GM12801 (cell line): ENCODE results near the gene TBC1D7.

Experiments used
- TF ChIP-seq, protein P1 (sequence below): IDR thresholded peaks from one replicate; pipeline ENCODE4 v1.5.1; 2011; ENCODE audit warnings: control low read depth; ENCODE audit not compliant: insufficient read length; ENCODE audit errors: extremely low read depth

The TBC1D7 gene

DNA sequence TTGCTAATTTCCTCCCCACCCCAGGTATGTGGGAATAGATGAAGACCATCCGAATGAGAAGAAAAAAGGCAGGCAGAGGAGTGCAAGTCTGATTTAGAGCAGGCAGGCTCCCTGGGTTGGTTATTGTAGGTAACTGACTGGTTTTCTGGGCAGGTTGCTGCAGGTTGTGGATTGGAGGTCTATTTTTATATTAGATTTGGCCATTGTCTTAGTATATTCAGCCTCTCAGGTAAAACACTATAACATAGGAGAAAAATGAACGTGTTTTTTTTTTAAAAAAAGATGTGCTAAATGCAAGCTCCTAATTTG lies 492 bp upstream of the TBC1D7 start:
- TF ChIP-seq, protein P1, sequence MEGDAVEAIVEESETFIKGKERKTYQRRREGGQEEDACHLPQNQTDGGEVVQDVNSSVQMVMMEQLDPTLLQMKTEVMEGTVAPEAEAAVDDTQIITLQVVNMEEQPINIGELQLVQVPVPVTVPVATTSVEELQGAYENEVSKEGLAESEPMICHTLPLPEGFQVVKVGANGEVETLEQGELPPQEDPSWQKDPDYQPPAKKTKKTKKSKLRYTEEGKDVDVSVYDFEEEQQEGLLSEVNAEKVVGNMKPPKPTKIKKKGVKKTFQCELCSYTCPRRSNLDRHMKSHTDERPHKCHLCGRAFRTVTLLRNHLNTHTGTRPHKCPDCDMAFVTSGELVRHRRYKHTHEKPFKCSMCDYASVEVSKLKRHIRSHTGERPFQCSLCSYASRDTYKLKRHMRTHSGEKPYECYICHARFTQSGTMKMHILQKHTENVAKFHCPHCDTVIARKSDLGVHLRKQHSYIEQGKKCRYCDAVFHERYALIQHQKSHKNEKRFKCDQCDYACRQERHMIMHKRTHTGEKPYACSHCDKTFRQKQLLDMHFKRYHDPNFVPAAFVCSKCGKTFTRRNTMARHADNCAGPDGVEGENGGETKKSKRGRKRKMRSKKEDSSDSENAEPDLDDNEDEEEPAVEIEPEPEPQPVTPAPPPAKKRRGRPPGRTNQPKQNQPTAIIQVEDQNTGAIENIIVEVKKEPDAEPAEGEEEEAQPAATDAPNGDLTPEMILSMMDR, result no peak

DNA sequence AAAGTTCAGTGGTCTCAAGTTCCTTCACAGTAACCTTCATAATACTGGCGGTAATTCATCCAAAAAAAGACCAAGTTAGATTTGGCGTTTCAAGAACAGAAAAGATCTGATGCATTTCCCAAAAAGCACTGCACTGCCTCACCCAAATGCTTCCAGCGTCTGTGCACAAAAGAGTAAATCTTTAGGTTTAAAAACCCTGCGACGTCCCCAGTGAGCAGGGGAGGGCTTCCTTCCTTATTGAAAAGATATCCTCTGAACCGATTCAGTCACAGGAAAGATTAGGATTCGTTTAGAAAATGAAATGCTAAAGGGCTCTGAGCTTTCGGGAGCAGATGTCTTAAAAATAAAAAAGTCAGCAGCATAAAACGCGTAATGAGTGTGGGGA lies 654 bp downstream of the TBC1D7 start:
- TF ChIP-seq, protein P1, result no peak

DNA sequence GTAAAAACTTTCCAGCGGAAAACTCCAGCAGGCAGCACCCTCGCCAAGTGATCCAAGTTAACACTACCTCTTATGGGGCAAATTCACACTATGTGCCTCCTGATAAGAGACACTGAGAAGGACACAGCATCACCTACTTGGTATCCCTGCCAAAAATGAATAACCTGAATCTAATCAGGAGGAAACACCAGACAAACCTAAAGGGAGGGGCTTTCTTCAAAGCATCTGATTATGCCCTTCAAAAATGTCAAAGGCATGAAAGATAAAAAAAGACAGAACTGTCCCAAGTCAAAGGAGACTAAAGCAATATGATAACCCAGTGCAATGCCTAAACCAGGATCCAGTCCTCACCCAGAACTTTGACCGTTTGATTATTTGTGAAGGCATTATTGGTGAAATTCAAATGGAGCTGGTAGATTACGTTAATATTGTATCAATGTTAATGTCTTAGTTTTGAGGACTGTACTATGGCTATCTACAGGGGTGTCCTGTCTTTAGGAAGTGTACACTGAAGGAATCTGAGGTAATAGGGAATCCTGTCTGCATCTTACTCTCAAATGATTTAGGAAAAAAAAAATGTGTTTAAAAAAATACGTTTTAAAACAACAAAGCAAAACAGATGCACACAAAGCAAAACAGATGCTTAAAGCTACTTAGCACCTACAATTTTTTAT lies 8.3 kb downstream of the TBC1D7 start:
- TF ChIP-seq, protein P1, result no peak

DNA sequence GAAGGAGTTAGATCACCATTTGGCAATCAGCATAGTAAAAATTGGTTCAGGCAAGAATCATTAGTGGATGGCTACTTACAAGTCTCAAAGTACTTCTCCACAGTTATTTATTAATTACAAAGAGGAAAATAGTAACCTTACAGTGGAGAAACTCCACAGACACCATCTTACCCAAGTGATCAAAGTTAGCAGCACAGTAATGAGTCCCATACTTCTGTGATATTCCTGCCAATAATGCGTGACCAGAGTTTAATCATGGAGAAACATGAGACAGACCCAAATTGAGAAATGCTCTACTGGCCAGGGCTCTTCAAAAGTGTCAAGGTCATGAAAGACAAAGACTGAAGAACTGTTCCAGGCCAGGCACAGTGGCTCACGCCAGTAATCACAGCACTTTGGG lies 9.5 kb downstream of the TBC1D7 start:
- TF ChIP-seq, protein P1, result no peak

DNA sequence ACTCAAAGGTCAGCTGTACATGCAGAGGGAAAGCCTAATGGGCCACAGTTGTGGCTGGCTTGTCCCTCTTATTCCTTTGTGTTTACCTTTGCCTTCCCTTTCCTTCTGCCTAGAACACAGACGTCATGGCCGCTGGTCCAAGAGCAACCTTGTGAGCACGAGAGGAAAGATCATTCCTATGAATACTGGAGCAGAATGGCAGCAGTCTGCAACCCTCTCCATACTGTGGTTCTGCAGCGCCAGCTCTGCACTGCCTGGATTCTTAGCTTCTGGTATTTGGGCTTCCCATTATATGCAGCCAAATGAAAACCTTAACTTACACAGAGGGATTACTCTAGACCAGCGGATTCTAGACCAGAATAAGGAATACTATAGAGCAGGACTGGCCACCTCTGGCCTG lies 12.4 kb downstream of the TBC1D7 start:
- TF ChIP-seq, protein P1, result no peak

DNA sequence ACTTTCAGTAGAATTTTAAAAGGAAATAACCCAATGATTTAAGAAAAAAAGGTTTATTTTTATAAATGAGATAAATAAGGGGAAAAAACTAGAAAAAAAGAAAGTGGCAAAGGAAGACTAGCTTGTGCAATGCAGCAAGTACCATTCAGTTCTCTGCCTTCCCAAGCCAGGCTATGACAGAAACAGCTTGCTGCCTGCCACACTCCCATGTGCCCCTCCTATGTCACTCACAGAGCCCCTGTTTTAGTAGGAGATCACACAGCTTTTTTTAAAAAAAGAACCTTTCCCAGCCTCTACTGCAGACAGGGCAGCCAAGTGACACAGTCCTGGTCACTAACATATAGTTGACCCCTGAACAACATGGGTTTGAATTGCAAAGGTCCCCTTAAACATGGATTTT lies 13.5 kb downstream of the TBC1D7 start:
- TF ChIP-seq, protein P1, result no peak

DNA sequence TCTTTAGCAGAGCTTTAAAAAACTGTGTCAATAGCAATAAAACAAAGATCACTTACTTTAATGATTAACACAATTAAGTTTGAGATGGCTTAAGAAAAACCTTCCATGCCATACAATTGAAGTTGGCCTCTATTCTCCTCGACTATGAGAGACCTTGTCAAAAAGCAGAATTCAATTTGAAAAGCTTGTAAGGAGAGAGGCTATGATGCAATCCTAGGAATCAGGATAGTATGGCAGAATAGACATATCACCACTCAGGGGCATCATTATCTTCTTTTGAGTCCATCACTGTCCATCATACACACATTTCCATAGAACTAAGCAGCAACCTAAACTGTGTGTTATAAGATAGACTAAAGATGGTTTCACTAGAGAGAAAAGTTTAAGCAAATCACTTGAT lies 17.2 kb downstream of the TBC1D7 start:
- TF ChIP-seq, protein P1, result no peak
